Cardiac septum (tissue), 1 donor: ENCODE measurements around the gene GGT6. TPM values are rescaled to one million over a fixed set of nuclear protein-coding genes. Genes with fewer than 3 reads are reported as not detected.

ENCODE experiments used
- DNase-seq: peaks from one replicate; pipeline ENCODE4 v3.0.0-alpha.2; 2020; ENCODE audit warnings: low spot score
- intact Hi-C: fragments of 100-400 bp; cut with DNase I; formaldehyde crosslinking; loops from one replicate; pipeline ENCODE4 v1.14.0; 2022
- total RNA-seq: library from RNA; stranded (reverse); fragmentation: NEBNext Ultra II Directional; extraction: Animal tissue kit (Norgen Biotek cat#: 25700); gene quantifications from one replicate; pipeline ENCODE4 v1.2.1, GENCODE V29; 2021
- donor health status: DM: no; HTN: no; CAD: no.

Gene GGT6
- total RNA-seq, 1 donor from 2014 or later: not detected

GRCh38 chr17:4577386-4577993 lies 17.1 kb upstream of the GGT6 start:
- no peak for DNase-seq
- intact Hi-C loops: no loop called here

- intact Hi-C loops: no loop called here
- DNase-seq: no peak
Measured at GRCh38 chr17:4576729-4577322, 16.4 kb upstream of the GGT6 start.

GRCh38 chr17:4576161-4576558 lies 15.8 kb upstream of the GGT6 start:
- DNase-seq: no peak

GRCh38 chr17:4574448-4575045 lies 14.2 kb upstream of the GGT6 start:
- intact Hi-C loops: loop anchor here (2.0 kb wide), 1 partner anchor 24 kb away; no protein-coding TSS in a partner anchor
- DNase-seq: no peak

More at GRCh38 chr17:4576161-4576558, 15.8 kb upstream of the GGT6 start:
- intact Hi-C loops: no loop called here

GRCh38 chr17:4573669-4574068 lies 13.3 kb upstream of the GGT6 start:
- intact Hi-C loops: loop anchor here (2.0 kb wide), 1 partner anchor 25 kb away; no protein-coding TSS in a partner anchor
- peak; percentile 88 for DNase-seq

- DNase-seq: no peak
- intact Hi-C loops: no loop called here
Measured at GRCh38 chr17:4573115-4573514, 12.7 kb upstream of the GGT6 start.

GRCh38 chr17:4572131-4572530 lies 11.8 kb upstream of the GGT6 start:
- DNase-seq: no peak
- intact Hi-C loops: no loop called here

GRCh38 chr17:4569591-4569990 lies 9.2 kb upstream of the GGT6 start:
- intact Hi-C loops: loop anchor here (10.0 kb wide), 1 partner anchor 315 kb away; no protein-coding TSS in a partner anchor
- no peak for DNase-seq

GRCh38 chr17:4566785-4567184 lies 6.4 kb upstream of the GGT6 start:
- DNase-seq: no peak
- intact Hi-C loops: loop anchor here (1.0 to 10.0 kb wide), 2 partner anchors 60 to 318 kb away; no protein-coding TSS in a partner anchor

GRCh38 chr17:4565209-4566141 lies 5.1 kb upstream of the GGT6 start:
- peak; percentile 81 for DNase-seq

GRCh38 chr17:4562015-4562969 lies 1.9 kb upstream of the GGT6 start:
- intact Hi-C loops: loop anchor here (10.0 kb wide), 1 partner anchor 323 kb away; no protein-coding TSS in a partner anchor
- no peak for DNase-seq

More at GRCh38 chr17:4565209-4566141, 5.1 kb upstream of the GGT6 start:
- intact Hi-C loops: loop anchor here (1.0 to 10.0 kb wide), 2 partner anchors 61 to 319 kb away; no protein-coding TSS in a partner anchor

- no peak for DNase-seq
- intact Hi-C loops: loop anchor here (10.0 kb wide), 1 partner anchor 324 kb away; no protein-coding TSS in a partner anchor
Measured at GRCh38 chr17:4560837-4561256, 470 bp upstream of the GGT6 start.

- no peak for DNase-seq
- intact Hi-C loops: loop anchor here (5.0 to 10.0 kb wide), 2 partner anchors 138 to 325 kb away; no protein-coding TSS in a partner anchor
Measured at GRCh38 chr17:4559966-4560365, 411 bp downstream of the GGT6 start.

- intact Hi-C loops: loop anchor here (5.0 kb wide), 1 partner anchor 137 kb away; no protein-coding TSS in a partner anchor
- DNase-seq: no peak
Measured at GRCh38 chr17:4559139-4559791, 1.1 kb downstream of the GGT6 start.

GRCh38 chr17:4558347-4558971 lies 1.9 kb downstream of the GGT6 start:
- no peak for DNase-seq
- intact Hi-C loops: loop anchor here (5.0 kb wide), 1 partner anchor 136 kb away; no protein-coding TSS in a partner anchor

GRCh38 chr17:4557626-4558346 lies 2.6 kb downstream of the GGT6 start:
- DNase-seq: no peak
- intact Hi-C loops: loop anchor here (5.0 kb wide), 1 partner anchor 135 kb away; no protein-coding TSS in a partner anchor
